Measurements from ENCODE around the gene GIPC2.

GIPC2 gene

DNA sequence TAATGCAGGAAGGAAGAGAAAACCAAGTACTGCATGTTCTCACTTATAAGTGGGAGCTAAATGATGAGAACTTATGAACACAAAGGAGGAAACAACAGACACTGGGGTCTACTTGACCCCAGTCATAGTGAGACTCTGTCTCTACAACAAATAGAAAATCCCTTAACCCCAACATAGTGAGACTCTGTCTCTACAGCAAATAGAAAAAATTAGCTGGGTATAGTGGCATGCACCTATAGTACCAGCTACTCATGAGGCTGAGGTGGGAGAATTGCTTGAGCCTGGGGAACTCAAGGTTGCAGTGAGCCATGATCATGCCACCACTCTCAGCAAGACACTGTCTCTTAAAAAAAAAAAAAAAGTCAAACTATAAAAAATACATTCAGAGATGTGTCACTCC, 42.7 kb downstream of the GIPC2 start:
- Histone ChIP-seq H3K9me3 (ENCODE audit: low read length) (no peaks in the 10 kb centered on the region), H3K27ac (ENCODE audit: low read depth, low read length) (no peak overlapping the region), H3K36me3 (ENCODE audit: insufficient read depth, low read length) (no peaks in the 10 kb centered on the region), H3K9ac (ENCODE audit: low read length) (no peak overlapping the region), H3K4me3 (ENCODE audit: low read depth in 1 of 2, low read length in 2 of 2) (no peak overlapping the region), H3K4me1 (ENCODE audit: insufficient read depth, low read length) (no peaks in the 10 kb centered on the region), H3K27me3 (ENCODE audit: control insufficient read depth in 1 of 2, insufficient read depth in 2 of 2, low read length in 2 of 2) (no peaks in the 10 kb centered on the region)

DNA sequence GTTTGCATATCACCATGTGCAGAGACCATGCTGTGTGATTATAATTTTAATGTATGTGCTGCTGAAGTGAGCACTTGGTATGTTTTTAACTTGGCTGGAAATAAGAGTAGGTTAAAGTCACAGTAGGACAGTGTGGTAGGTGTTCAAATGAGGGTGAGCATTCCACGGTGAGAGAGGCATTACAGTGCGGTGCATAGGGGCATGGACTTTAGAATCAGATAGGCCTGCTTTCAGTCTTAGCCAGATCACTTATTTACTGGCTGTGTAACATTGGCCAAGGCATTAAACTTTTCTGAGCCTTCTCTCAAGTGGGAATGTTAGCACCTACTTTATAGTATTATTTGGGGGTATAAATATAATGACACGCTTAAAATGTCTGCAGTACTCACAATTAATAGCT, 43.2 kb downstream of the GIPC2 start:
- Histone ChIP-seq H3K27ac (ENCODE audit: low read depth, low read length) (no peak overlapping the region), H3K27me3 (ENCODE audit: control insufficient read depth in 1 of 2, insufficient read depth in 2 of 2, low read length in 2 of 2) (no peaks in the 10 kb centered on the region), H3K9ac (ENCODE audit: low read length) (no peak overlapping the region), H3K9me3 (ENCODE audit: low read length) (no peaks in the 10 kb centered on the region), H3K36me3 (ENCODE audit: insufficient read depth, low read length) (no peaks in the 10 kb centered on the region), H3K4me3 (ENCODE audit: low read depth in 1 of 2, low read length in 2 of 2) (no peak overlapping the region), H3K4me1 (ENCODE audit: insufficient read depth, low read length) (no peaks in the 10 kb centered on the region)

DNA sequence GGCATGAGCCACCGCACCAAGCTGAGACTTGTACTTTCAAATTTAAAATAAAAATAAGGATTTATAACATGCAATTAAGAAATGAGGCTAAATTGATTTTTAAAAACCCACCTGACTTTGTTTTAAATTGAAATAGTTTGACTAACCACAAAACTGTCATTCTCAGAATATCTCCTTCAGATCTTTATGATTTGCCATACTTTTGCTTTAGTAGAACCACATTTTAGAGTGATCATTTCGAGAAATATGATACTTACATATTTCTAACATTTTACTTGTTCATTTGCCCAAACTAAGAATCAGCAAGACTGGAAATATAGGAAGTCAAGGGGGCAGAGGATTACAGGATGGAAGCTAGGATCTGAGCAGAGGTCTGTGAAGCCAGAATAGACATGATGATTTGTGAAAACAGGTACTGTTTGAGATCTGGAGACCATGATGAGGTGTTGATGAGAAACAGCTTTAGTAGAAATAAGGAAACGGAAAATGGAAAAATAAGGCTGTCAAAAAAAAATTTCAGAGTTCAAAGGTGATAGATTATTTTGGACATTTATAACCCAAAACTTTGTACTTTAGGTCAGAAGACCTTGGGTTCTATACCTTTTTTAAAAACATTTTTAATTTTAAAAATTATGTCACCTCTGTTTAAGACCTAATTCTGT, 44.8 kb downstream of the GIPC2 start:
- Histone ChIP-seq H3K9me3 (ENCODE audit: low read length) (no peaks in the 10 kb centered on the region), H3K27me3 (ENCODE audit: control insufficient read depth in 1 of 2, insufficient read depth in 2 of 2, low read length in 2 of 2) (no peaks in the 10 kb centered on the region), H3K4me1 (ENCODE audit: insufficient read depth, low read length) (no peaks in the 10 kb centered on the region)

DNA sequence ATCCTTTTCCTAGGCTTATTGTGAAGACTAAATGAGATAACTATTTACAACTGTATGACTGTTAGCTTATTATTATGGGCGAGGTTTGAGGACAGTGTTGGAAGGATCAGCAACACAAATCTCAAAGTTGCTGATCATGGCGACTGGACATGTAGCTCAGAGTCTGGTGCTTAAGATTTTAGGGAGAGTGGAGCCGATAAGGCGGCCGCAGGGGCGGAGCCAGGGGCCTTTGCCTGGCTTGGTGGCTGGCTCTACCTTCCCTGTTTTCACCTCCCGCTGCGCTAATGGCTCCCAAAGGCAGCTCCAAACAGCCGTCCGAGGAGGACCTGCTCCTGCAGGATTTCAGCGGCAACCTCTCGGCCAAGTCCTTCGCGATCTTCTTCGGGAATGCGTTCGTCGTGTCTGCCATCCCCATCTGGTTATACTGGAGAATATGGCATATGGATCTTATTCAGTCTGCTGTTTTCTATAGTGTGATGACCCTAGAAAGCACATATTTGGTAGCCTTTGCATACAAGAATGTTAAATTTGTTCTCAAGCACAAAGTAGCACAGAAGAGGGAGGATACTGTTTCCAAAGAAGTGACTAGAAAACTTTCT, 45.5 kb downstream of the GIPC2 start:
- H3K4me3 ChIP-seq (ENCODE audit: low read depth in 1 of 2, low read length in 2 of 2) = no peak overlapping the region
- H3K9me3 ChIP-seq (ENCODE audit: low read length) = no peaks in the 10 kb centered on the region
- H3K27me3 ChIP-seq (ENCODE audit: control insufficient read depth in 1 of 2, insufficient read depth in 2 of 2, low read length in 2 of 2) = no peaks in the 10 kb centered on the region
- no peaks in the 10 kb centered on the region for H3K36me3 ChIP-seq (ENCODE audit: insufficient read depth, low read length)
- no peak overlapping the region for H3K27ac ChIP-seq (ENCODE audit: low read depth, low read length)
- no peak overlapping the region for H3K9ac ChIP-seq (ENCODE audit: low read length)
- no peaks in the 10 kb centered on the region for H3K4me1 ChIP-seq (ENCODE audit: insufficient read depth, low read length)

More for the DNA sequence above, 44.8 kb downstream of the GIPC2 start:
- no peak overlapping the region for H3K9ac ChIP-seq (ENCODE audit: low read length)
- H3K27ac ChIP-seq (ENCODE audit: low read depth, low read length) = no peak overlapping the region
- no peak overlapping the region for H3K4me3 ChIP-seq (ENCODE audit: low read depth in 1 of 2, low read length in 2 of 2)
- H3K36me3 ChIP-seq (ENCODE audit: insufficient read depth, low read length) = no peaks in the 10 kb centered on the region

DNA sequence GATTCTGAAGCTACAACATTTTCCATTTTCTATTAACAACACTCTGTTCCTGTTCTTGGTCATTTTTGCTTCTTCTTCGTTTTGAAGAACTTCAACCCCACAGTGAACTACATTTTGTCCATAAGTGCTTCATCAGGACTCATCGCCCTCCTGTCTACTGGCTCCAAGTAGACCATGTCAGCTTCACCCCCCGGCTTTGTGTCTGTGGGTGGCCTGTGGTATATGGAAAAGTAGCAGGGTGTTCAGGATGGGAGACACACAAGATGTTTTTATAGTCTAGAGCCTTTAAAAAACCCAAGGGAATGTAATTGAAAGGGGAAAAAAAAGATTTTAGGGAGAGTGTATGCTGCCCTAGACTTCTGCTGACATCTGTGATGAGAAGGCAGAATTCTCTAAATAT, 46.1 kb downstream of the GIPC2 start:
- Histone ChIP-seq H3K4me1 (ENCODE audit: insufficient read depth, low read length) (no peaks in the 10 kb centered on the region), H3K4me3 (ENCODE audit: low read depth in 1 of 2, low read length in 2 of 2) (no peak overlapping the region), H3K9ac (ENCODE audit: low read length) (no peak overlapping the region), H3K27me3 (ENCODE audit: control insufficient read depth in 1 of 2, insufficient read depth in 2 of 2, low read length in 2 of 2) (no peaks in the 10 kb centered on the region), H3K27ac (ENCODE audit: low read depth, low read length) (no peak overlapping the region), H3K36me3 (ENCODE audit: insufficient read depth, low read length) (no peaks in the 10 kb centered on the region), H3K9me3 (ENCODE audit: low read length) (no peaks in the 10 kb centered on the region)

DNA sequence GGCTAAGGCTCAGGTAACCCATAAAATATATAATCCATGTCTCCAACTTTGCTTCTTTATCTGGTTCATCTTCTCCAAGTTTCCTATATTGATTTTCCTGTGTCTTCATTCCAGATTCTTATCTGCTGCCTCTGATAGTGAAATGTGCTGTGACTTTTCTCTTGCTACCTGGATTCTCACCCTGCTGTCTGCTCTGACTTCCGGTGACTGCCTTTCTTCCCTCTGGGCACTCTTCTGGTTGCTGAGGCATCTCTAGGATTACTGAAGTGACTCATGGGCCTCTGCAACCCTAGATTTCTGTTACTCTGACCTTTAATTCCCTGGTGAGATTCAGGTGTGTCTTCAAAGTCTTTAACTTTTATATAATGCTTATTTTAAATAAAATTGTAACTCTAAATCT, 46.9 kb downstream of the GIPC2 start:
- H3K27me3 ChIP-seq (ENCODE audit: control insufficient read depth in 1 of 2, insufficient read depth in 2 of 2, low read length in 2 of 2) = no peaks in the 10 kb centered on the region
- no peaks in the 10 kb centered on the region for H3K9me3 ChIP-seq (ENCODE audit: low read length)
- H3K4me3 ChIP-seq (ENCODE audit: low read depth in 1 of 2, low read length in 2 of 2) = no peak overlapping the region
- no peak overlapping the region for H3K27ac ChIP-seq (ENCODE audit: low read depth, low read length)
- H3K36me3 ChIP-seq (ENCODE audit: insufficient read depth, low read length) = no peaks in the 10 kb centered on the region
- H3K4me1 ChIP-seq (ENCODE audit: insufficient read depth, low read length) = no peaks in the 10 kb centered on the region
- no peak overlapping the region for H3K9ac ChIP-seq (ENCODE audit: low read length)

DNA sequence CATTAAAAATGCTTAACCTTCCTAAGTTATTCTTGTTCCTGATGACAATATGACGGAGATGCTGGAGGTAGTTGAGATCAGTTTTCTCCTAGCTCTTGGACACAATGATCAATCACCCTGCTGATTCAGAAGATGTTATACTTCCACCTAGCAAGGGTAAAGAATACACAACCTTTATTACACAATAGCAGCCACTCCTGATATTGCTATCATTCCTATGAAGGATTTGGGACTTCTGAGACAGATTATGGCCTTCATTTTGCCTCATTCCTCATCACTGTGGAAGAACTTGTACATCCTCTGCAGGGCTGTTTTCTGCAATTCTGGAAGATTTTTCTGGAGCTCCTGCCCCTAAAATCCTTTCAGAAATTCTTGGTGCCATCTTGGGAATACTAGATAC, 47.8 kb downstream of the GIPC2 start:
- no peak overlapping the region for H3K9ac ChIP-seq (ENCODE audit: low read length)

DNA sequence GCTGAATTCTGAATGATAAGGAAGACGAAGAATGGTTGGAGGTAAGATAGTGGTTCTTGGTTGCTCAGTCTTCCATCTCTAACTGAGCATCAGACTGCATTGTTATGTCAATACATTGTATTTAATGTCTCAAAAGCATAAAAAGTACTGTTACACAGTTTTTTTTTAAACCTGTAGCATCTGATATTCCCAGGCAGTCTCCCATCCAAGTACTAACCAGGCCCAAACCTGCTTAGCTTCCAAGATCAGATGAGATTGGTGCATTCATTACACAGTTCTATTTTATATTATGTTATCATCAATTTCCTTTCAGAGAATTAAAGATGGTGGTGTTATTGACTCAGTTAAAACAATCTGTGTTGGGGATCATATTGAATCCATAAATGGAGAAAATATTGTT, 48.9 kb downstream of the GIPC2 start:
- no peak overlapping the region for H3K27ac ChIP-seq (ENCODE audit: low read depth, low read length)
- H3K36me3 ChIP-seq (ENCODE audit: insufficient read depth, low read length) = no peaks in the 10 kb centered on the region
- no peak overlapping the region for H3K4me3 ChIP-seq (ENCODE audit: low read depth in 1 of 2, low read length in 2 of 2)
- H3K4me1 ChIP-seq (ENCODE audit: insufficient read depth, low read length) = no peaks in the 10 kb centered on the region
- H3K9ac ChIP-seq (ENCODE audit: low read length) = no peak overlapping the region
- H3K27me3 ChIP-seq (ENCODE audit: control insufficient read depth in 1 of 2, insufficient read depth in 2 of 2, low read length in 2 of 2) = no peaks in the 10 kb centered on the region
- H3K9me3 ChIP-seq (ENCODE audit: low read length) = no peaks in the 10 kb centered on the region

More for the DNA sequence above, 47.8 kb downstream of the GIPC2 start:
- Histone ChIP-seq H3K27me3 (ENCODE audit: control insufficient read depth in 1 of 2, insufficient read depth in 2 of 2, low read length in 2 of 2) (no peaks in the 10 kb centered on the region), H3K9me3 (ENCODE audit: low read length) (no peaks in the 10 kb centered on the region), H3K4me1 (ENCODE audit: insufficient read depth, low read length) (no peaks in the 10 kb centered on the region), H3K36me3 (ENCODE audit: insufficient read depth, low read length) (no peaks in the 10 kb centered on the region), H3K4me3 (ENCODE audit: low read depth in 1 of 2, low read length in 2 of 2) (no peak overlapping the region), H3K27ac (ENCODE audit: low read depth, low read length) (no peak overlapping the region)

DNA sequence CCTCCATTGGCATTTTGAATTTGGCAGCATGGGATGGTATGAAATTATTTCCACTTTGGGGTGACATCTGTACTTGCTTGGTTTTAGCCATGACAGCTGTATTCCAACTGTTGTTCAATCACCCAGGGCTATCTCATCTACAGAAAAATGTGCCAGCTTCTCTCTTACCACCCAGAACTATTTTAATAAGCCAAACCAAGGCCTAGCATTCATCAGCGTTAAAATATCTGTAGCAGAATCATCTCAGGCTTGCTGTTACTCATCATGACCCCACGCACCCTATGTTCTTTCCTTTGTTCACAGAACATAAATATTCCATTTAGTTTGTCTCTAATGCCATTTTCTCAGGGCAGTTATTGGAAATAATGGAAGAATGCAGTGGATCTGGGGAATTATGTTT, 49.8 kb downstream of the GIPC2 start:
- no peak overlapping the region for H3K4me3 ChIP-seq (ENCODE audit: low read depth in 1 of 2, low read length in 2 of 2)
- no peak overlapping the region for H3K9ac ChIP-seq (ENCODE audit: low read length)
- no peaks in the 10 kb centered on the region for H3K27me3 ChIP-seq (ENCODE audit: control insufficient read depth in 1 of 2, insufficient read depth in 2 of 2, low read length in 2 of 2)
- H3K9me3 ChIP-seq (ENCODE audit: low read length) = no peaks in the 10 kb centered on the region
- H3K4me1 ChIP-seq (ENCODE audit: insufficient read depth, low read length) = no peaks in the 10 kb centered on the region
- H3K27ac ChIP-seq (ENCODE audit: low read depth, low read length) = no peak overlapping the region
- H3K36me3 ChIP-seq (ENCODE audit: insufficient read depth, low read length) = no peaks in the 10 kb centered on the region

DNA sequence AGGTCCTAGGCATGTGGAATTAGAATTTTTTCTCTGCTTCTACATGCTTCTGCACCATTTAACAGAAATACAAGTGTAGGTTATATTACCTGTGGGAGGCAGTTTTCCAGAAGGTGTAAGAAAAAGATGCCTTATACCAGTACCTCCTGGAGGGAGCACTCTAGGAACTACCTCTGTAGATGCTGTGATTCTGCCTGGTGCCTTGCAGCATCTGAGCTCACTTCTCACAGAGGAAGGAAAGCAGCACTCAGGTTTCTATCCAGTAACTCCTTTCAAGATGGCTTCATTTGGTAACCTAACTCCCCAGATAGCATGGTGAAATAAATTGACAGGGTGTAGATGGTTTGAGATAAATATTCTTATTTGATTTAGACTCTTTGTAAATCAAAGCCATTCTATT, 50.3 kb downstream of the GIPC2 start:
- Histone ChIP-seq H3K9ac (ENCODE audit: low read length) (no peak overlapping the region), H3K27ac (ENCODE audit: low read depth, low read length) (no peak overlapping the region), H3K36me3 (ENCODE audit: insufficient read depth, low read length) (no peaks in the 10 kb centered on the region), H3K4me1 (ENCODE audit: insufficient read depth, low read length) (no peaks in the 10 kb centered on the region), H3K9me3 (ENCODE audit: low read length) (no peaks in the 10 kb centered on the region), H3K4me3 (ENCODE audit: low read depth in 1 of 2, low read length in 2 of 2) (no peak overlapping the region), H3K27me3 (ENCODE audit: control insufficient read depth in 1 of 2, insufficient read depth in 2 of 2, low read length in 2 of 2) (no peaks in the 10 kb centered on the region)

DNA sequence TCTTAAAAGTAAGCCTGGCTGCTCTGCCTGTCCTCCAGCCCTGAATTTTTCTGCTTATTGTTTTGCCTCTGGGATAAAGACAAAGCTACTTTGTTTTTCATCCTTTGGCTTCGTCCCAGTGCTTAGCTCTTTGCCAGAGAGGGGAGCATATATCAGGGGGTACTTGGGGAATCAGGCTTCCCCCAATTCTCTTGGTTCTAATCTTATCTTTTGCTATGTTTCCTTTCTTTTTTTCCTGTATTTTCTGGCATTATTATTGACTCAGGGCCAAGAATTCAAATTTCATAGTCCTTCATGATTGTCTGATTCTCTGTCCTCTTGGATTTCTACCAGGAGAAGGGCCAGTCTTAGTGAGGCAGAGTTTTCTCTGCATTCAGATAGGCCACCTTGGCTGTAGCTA, 51.2 kb downstream of the GIPC2 start:
- H3K9ac ChIP-seq (ENCODE audit: low read length) = no peak overlapping the region
- H3K27me3 ChIP-seq (ENCODE audit: control insufficient read depth in 1 of 2, insufficient read depth in 2 of 2, low read length in 2 of 2) = no peaks in the 10 kb centered on the region
- H3K27ac ChIP-seq (ENCODE audit: low read depth, low read length) = no peak overlapping the region
- H3K9me3 ChIP-seq (ENCODE audit: low read length) = no peaks in the 10 kb centered on the region
- H3K4me3 ChIP-seq (ENCODE audit: low read depth in 1 of 2, low read length in 2 of 2) = no peak overlapping the region
- H3K36me3 ChIP-seq (ENCODE audit: insufficient read depth, low read length) = no peaks in the 10 kb centered on the region
- H3K4me1 ChIP-seq (ENCODE audit: insufficient read depth, low read length) = no peaks in the 10 kb centered on the region

DNA sequence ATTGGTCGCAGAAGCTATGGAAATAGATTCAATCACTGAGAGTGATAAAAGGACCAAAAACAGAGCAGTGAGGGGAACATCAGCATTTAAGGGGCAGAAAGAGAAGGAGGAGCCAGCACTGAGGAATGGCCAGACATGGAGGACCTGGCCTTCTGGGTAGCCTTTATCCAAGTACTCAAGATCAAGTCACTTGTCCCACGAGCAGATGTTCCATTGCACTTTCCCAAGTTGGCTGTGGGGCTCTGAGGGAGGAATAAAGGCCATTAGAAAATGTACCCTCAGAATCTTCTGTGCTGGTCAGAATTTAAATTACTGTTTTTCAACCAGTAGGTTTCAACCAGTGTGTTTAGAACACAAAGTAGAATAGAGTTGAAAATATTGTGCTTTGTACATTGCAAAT, 55.3 kb downstream of the GIPC2 start:
- Histone ChIP-seq H3K27me3 (ENCODE audit: control insufficient read depth in 1 of 2, insufficient read depth in 2 of 2, low read length in 2 of 2) (no peaks in the 10 kb centered on the region), H3K4me3 (ENCODE audit: low read depth in 1 of 2, low read length in 2 of 2) (no peak overlapping the region), H3K9me3 (ENCODE audit: low read length) (no peaks in the 10 kb centered on the region), H3K4me1 (ENCODE audit: insufficient read depth, low read length) (no peaks in the 10 kb centered on the region), H3K9ac (ENCODE audit: low read length) (no peak overlapping the region), H3K27ac (ENCODE audit: low read depth, low read length) (no peak overlapping the region), H3K36me3 (ENCODE audit: insufficient read depth, low read length) (no peaks in the 10 kb centered on the region)

Measured in muscle layer of colon (tissue), 2 donors.